GM23338 (cell line): ENCODE measurements around the gene JUP. TPM values are rescaled to one million over a fixed set of nuclear protein-coding genes. Genes with fewer than 3 reads are reported as not detected.
A peak's percentile ranks its signal among the peaks of the same experiment; 100 is the strongest.

Experiments
- ATAC-seq: fragments of 200-7000 bp; cut with Tn5 transposase; 3 replicates; pipeline ENCODE4 v1.9.1; 2020
- DNase-seq: peaks from one replicate; pipeline ENCODE4 v3.0.0-alpha.2; 2015; ENCODE audit warnings: low spot score
- H2AFZ ChIP-seq: fragments of 200-600 bp; sonication (generic); 2 replicates; pipeline ENCODE4 v1.8.0; 2016; ENCODE audit warnings: antibody characterized with exemption, mild to moderate bottlenecking, moderate library complexity
- H3F3A ChIP-seq: fragments of 200-600 bp; sonication (generic); replicated peaks from 2 replicates; pipeline ENCODE4 v1.8.0; 2017; ENCODE audit warnings: antibody characterized with exemption, mixed run types, low read depth
- H3K27ac ChIP-seq: fragments of 200-600 bp; sonication (generic); 2 replicates; pipeline ENCODE4 v1.6.1; 2016; ENCODE audit warnings: low read depth
- H3K27me3 ChIP-seq: fragments of 200-600 bp; sonication (generic); 2 replicates; pipeline ENCODE4 v1.8.0; 2016; ENCODE audit warnings: mild to moderate bottlenecking, mixed run types, moderate library complexity; ENCODE audit not compliant: insufficient read depth
- H3K36me3 ChIP-seq: fragments of 200-600 bp; sonication (generic); 2 replicates; pipeline ENCODE4 v1.8.0; 2016; ENCODE audit warnings: mild to moderate bottlenecking; ENCODE audit not compliant: insufficient read depth
- H3K4me1 ChIP-seq: fragments of 200-600 bp; sonication (generic); 2 replicates; pipeline ENCODE4 v1.8.0; 2016; ENCODE audit warnings: mild to moderate bottlenecking, moderate library complexity; ENCODE audit not compliant: insufficient read depth
- H3K4me2 ChIP-seq: fragments of 200-600 bp; sonication (generic); 2 replicates; pipeline ENCODE4 v1.7.1; 2017; ENCODE audit warnings: mixed run types
- H3K4me3 ChIP-seq: fragments of 200-600 bp; sonication (generic); 2 replicates; pipeline ENCODE4 v1.6.1; 2016; ENCODE audit warnings: mixed run types
- H3K79me2 ChIP-seq: fragments of 200-600 bp; sonication (generic); replicated peaks from 2 replicates; pipeline ENCODE4 v1.8.0; 2017; ENCODE audit warnings: mild to moderate bottlenecking; ENCODE audit not compliant: insufficient read depth
- H3K9me2 ChIP-seq: fragments of 200-600 bp; sonication (generic); 2 replicates; pipeline ENCODE4 v1.8.0; 2017; ENCODE audit not compliant: insufficient read depth
- H4K20me1 ChIP-seq: fragments of 200-600 bp; sonication (generic); replicated peaks from 2 replicates; pipeline ENCODE4 v1.8.0; 2017; ENCODE audit warnings: mild to moderate bottlenecking; ENCODE audit not compliant: insufficient read depth
- H3K27ac Mint-ChIP-seq: 2 replicates; pipeline ENCODE4 v1.8.0; 2020; ENCODE audit warnings: inconsistent platforms, mild to moderate bottlenecking, moderate library complexity, mixed read lengths
- H3K27me3 Mint-ChIP-seq: 3 replicates; pipeline ENCODE4 v1.8.0; 2022; ENCODE audit warnings: low read depth, mild to moderate bottlenecking, moderate library complexity, mixed read lengths, inconsistent platforms; ENCODE audit not compliant: insufficient read depth, poor library complexity
- H3K36me3 Mint-ChIP-seq: 3 replicates; pipeline ENCODE4 v1.8.0; 2021; ENCODE audit warnings: low read depth, mild to moderate bottlenecking, inconsistent platforms, moderate library complexity, mixed read lengths
- H3K4me1 Mint-ChIP-seq: 3 replicates; pipeline ENCODE4 v1.8.0; 2020; ENCODE audit warnings: mild to moderate bottlenecking, inconsistent platforms, mixed read lengths
- H3K4me3 Mint-ChIP-seq: 3 replicates; pipeline ENCODE4 v1.8.0; 2021; ENCODE audit warnings: moderate library complexity, mild to moderate bottlenecking, inconsistent platforms, mixed read lengths
- H3K9me3 Mint-ChIP-seq: 3 replicates; pipeline ENCODE4 v1.8.0; 2020; ENCODE audit warnings: moderate library complexity, mild to moderate bottlenecking, inconsistent platforms, mixed read lengths
- CREB1 ChIP-seq: fragments of 250-450 bp; sonication (Bioruptor Pico); IDR thresholded peaks from 2 replicates; pipeline ENCODE4 v1.5.0; 2020; ENCODE audit warnings: low read depth, mild to moderate bottlenecking, moderate library complexity
- CTCF ChIP-seq, 2 experiments: fragments of 200-600 bp in 1 of 2; sonication (generic) in 1 of 2; conservative IDR thresholded peaks; 2 replicates each; pipeline versions ENCODE4 v1.5.1 to v1.6.1; 2016 to 2017; ENCODE audit warnings: antibody characterized with exemption in 2 of 2, low read depth in 2 of 2, mild to moderate bottlenecking in 2 of 2, moderate library complexity in 1 of 2
- ETS1 ChIP-seq: IDR thresholded peaks from 2 replicates; pipeline ENCODE4 v1.6.1; 2016; ENCODE audit warnings: antibody characterized with exemption
- EZH2 ChIP-seq: fragments of 200-600 bp; sonication (generic); IDR thresholded peaks from one replicate; pipeline ENCODE4 v1.8.0; 2017; ENCODE audit warnings: antibody characterized with exemption, mild to moderate bottlenecking, low read depth; ENCODE audit not compliant: unreplicated experiment
- EZH2phosphoT487 ChIP-seq: fragments of 200-600 bp; sonication (generic); IDR thresholded peaks from one replicate; pipeline ENCODE4 v1.8.1; 2018; ENCODE audit warnings: antibody characterized with exemption; ENCODE audit not compliant: unreplicated experiment
- JUNB ChIP-seq: IDR thresholded peaks from one replicate; pipeline ENCODE4 v1.6.1; 2016; ENCODE audit warnings: antibody characterized with exemption; ENCODE audit not compliant: unreplicated experiment
- NANOG ChIP-seq: IDR thresholded peaks from 2 replicates; pipeline ENCODE4 v1.6.1; 2016; ENCODE audit warnings: antibody characterized with exemption, borderline replicate concordance
- POLR2AphosphoS5 ChIP-seq: IDR thresholded peaks from 2 replicates; pipeline ENCODE4 v1.6.1; 2016; ENCODE audit warnings: antibody characterized with exemption, low read depth
- REST ChIP-seq: IDR thresholded peaks from one replicate; pipeline ENCODE4 v1.6.1; 2018; ENCODE audit warnings: antibody characterized with exemption; ENCODE audit not compliant: unreplicated experiment
- STAT1 ChIP-seq: IDR thresholded peaks from one replicate; pipeline ENCODE4 v1.6.1; 2016; ENCODE audit warnings: antibody characterized with exemption; ENCODE audit not compliant: unreplicated experiment
- ZNF114 ChIP-seq: fragments of 250-450 bp; sonication (Bioruptor Pico); IDR thresholded peaks from 2 replicates; pipeline ENCODE4 v1.5.0; 2020; ENCODE audit warnings: mild to moderate bottlenecking, moderate library complexity
- ZNF331 ChIP-seq: fragments of 250-450 bp; sonication (Bioruptor Pico); IDR thresholded peaks from 2 replicates; pipeline ENCODE4 v1.5.0; 2020; ENCODE audit warnings: low read depth, mild to moderate bottlenecking, moderate library complexity
- polyA plus RNA-seq: library from polyadenylated mRNA; unstranded; fragments of >200 nt; fragmentation: Nextera tagmentation; extraction: Ambion mirVana; gene quantifications from 2 replicates; pipeline ENCODE4 v1.2.1, GENCODE V29; 2016
- total RNA-seq: library from RNA; depleted of rRNA; stranded (reverse); fragments of >200 nt; shearing (Covaris generic); gene quantifications from 2 replicates; pipeline ENCODE4 v1.2.3, GENCODE V29; 2014

Gene JUP
- total and polyA plus RNA-seq, 2 experiments from 2014 or later: 45.5 to 177 TPM

GRCh38 chr17:41782142-41782541 is 4.4 kb downstream of the JUP start:
- Histone ChIP-seq H3K79me2 (peaks cover 67% of the 10 kb centered on the region), H3K27ac (peak overlapping the region; percentile 26; the same call in 1 of the 2 replicates), H3K36me3 (no peaks in the 10 kb centered on the region), H3K4me3 (no peak overlapping the region), H2AFZ (no peak overlapping the region), H3K27me3 (no peaks in the 10 kb centered on the region), H3K4me2 (0 out of 2 replicates have a peak overlapping the region, but pooled peaks have one; percentile 26), H3F3A (peaks cover 21% of the 10 kb centered on the region), H3K4me1 (peaks cover 29% of the 10 kb centered on the region), H3K9me2 (no peaks in the 10 kb centered on the region), H4K20me1 (peaks cover 4% of the 10 kb centered on the region; the same call in 1 of the 2 replicates)
- Mint-ChIP-seq H3K36me3 (peaks cover 5% of the 10 kb centered on the region; the same call in 2 of the 3 replicates), H3K4me1 (peaks cover 32% of the 10 kb centered on the region), H3K27ac (peak overlapping the region; percentile 81), H3K27me3 (peaks cover 23% of the 10 kb centered on the region), H3K4me3 (peak overlapping the region; percentile 23; the same call in 1 of the 3 replicates), H3K9me3 (no peaks in the 10 kb centered on the region)
- ATAC-seq (no peak), DNase-seq (no peak)
- no peak for TF ChIP-seq POLR2AphosphoS5

GRCh38 chr17:41781404-41782110 is 5.0 kb downstream of the JUP start:
- Mint-ChIP-seq H3K4me3 (no peak overlapping the region; the same call in 2 of the 3 replicates), H3K27me3 (peaks cover 19% of the 10 kb centered on the region), H3K27ac (peak overlapping the region; percentile 81), H3K4me1 (peaks cover 31% of the 10 kb centered on the region), H3K36me3 (peaks cover 5% of the 10 kb centered on the region; the same call in 2 of the 3 replicates), H3K9me3 (no peaks in the 10 kb centered on the region)
- H3K4me3 ChIP-seq: no peak overlapping the region
- peaks cover 32% of the 10 kb centered on the region for H3K4me1 ChIP-seq
- ATAC-seq (no peak), DNase-seq (no peak)
- H3K9me2 ChIP-seq: no peaks in the 10 kb centered on the region
- no peaks in the 10 kb centered on the region for H3K36me3 ChIP-seq
- peaks cover 73% of the 10 kb centered on the region for H3K79me2 ChIP-seq
- H3K4me2 ChIP-seq: no peak overlapping the region
- no peak overlapping the region for H3K27ac ChIP-seq
- H3K27me3 ChIP-seq: no peaks in the 10 kb centered on the region
- peaks cover 21% of the 10 kb centered on the region for H3F3A ChIP-seq
- no peak overlapping the region for H2AFZ ChIP-seq
- H4K20me1 ChIP-seq: peaks cover 4% of the 10 kb centered on the region
- TF ChIP-seq EZH2phosphoT487: no peak
- no peak for TF ChIP-seq ETS1
- TF ChIP-seq CREB1 (CRISPR knock-in tag): no peak
- no peak for TF ChIP-seq REST
- TF ChIP-seq ZNF331 (CRISPR knock-in tag): no peak
- no peak for TF ChIP-seq CTCF (conservative IDR thresholded peaks at IDR 0.05; ENCODE audit: low read depth in 2 of 2)
- no peak for TF ChIP-seq ZNF114 (CRISPR knock-in tag)
- no peak for TF ChIP-seq EZH2
- no peak for TF ChIP-seq JUNB
- TF ChIP-seq STAT1: no peak
- TF ChIP-seq POLR2AphosphoS5: no peak
- TF ChIP-seq NANOG: no peak
